GM23338 (cell line): ENCODE measurements around the gene DENND4B. TPM values are rescaled to one million over a fixed set of nuclear protein-coding genes. Genes with fewer than 3 reads are reported as not detected.

Source experiments
- ATAC-seq: fragments of 200-7000 bp; cut with Tn5 transposase; 3 replicates; pipeline ENCODE4 v1.9.1; 2020
- DNase-seq: peaks from one replicate; pipeline ENCODE4 v3.0.0-alpha.2; 2015; ENCODE audit warnings: low spot score
- H2AFZ ChIP-seq: fragments of 200-600 bp; sonication (generic); 2 replicates; pipeline ENCODE4 v1.8.0; 2016; ENCODE audit warnings: antibody characterized with exemption, mild to moderate bottlenecking, moderate library complexity
- H3F3A ChIP-seq: fragments of 200-600 bp; sonication (generic); replicated peaks from 2 replicates; pipeline ENCODE4 v1.8.0; 2017; ENCODE audit warnings: antibody characterized with exemption, mixed run types, low read depth
- H3K27ac ChIP-seq: fragments of 200-600 bp; sonication (generic); 2 replicates; pipeline ENCODE4 v1.6.1; 2016; ENCODE audit warnings: low read depth
- H3K27me3 ChIP-seq: fragments of 200-600 bp; sonication (generic); 2 replicates; pipeline ENCODE4 v1.8.0; 2016; ENCODE audit warnings: mild to moderate bottlenecking, mixed run types, moderate library complexity; ENCODE audit not compliant: insufficient read depth
- H3K36me3 ChIP-seq: fragments of 200-600 bp; sonication (generic); 2 replicates; pipeline ENCODE4 v1.8.0; 2016; ENCODE audit warnings: mild to moderate bottlenecking; ENCODE audit not compliant: insufficient read depth
- H3K4me1 ChIP-seq: fragments of 200-600 bp; sonication (generic); 2 replicates; pipeline ENCODE4 v1.8.0; 2016; ENCODE audit warnings: mild to moderate bottlenecking, moderate library complexity; ENCODE audit not compliant: insufficient read depth
- H3K4me2 ChIP-seq: fragments of 200-600 bp; sonication (generic); 2 replicates; pipeline ENCODE4 v1.7.1; 2017; ENCODE audit warnings: mixed run types
- H3K4me3 ChIP-seq: fragments of 200-600 bp; sonication (generic); 2 replicates; pipeline ENCODE4 v1.6.1; 2016; ENCODE audit warnings: mixed run types
- H3K79me2 ChIP-seq: fragments of 200-600 bp; sonication (generic); replicated peaks from 2 replicates; pipeline ENCODE4 v1.8.0; 2017; ENCODE audit warnings: mild to moderate bottlenecking; ENCODE audit not compliant: insufficient read depth
- H3K9me2 ChIP-seq: fragments of 200-600 bp; sonication (generic); 2 replicates; pipeline ENCODE4 v1.8.0; 2017; ENCODE audit not compliant: insufficient read depth
- H4K20me1 ChIP-seq: fragments of 200-600 bp; sonication (generic); replicated peaks from 2 replicates; pipeline ENCODE4 v1.8.0; 2017; ENCODE audit warnings: mild to moderate bottlenecking; ENCODE audit not compliant: insufficient read depth
- H3K27ac Mint-ChIP-seq: 2 replicates; pipeline ENCODE4 v1.8.0; 2020; ENCODE audit warnings: inconsistent platforms, mild to moderate bottlenecking, moderate library complexity, mixed read lengths
- H3K27me3 Mint-ChIP-seq: 3 replicates; pipeline ENCODE4 v1.8.0; 2022; ENCODE audit warnings: low read depth, mild to moderate bottlenecking, moderate library complexity, mixed read lengths, inconsistent platforms; ENCODE audit not compliant: insufficient read depth, poor library complexity
- H3K36me3 Mint-ChIP-seq: 3 replicates; pipeline ENCODE4 v1.8.0; 2021; ENCODE audit warnings: low read depth, mild to moderate bottlenecking, inconsistent platforms, moderate library complexity, mixed read lengths
- H3K4me1 Mint-ChIP-seq: 3 replicates; pipeline ENCODE4 v1.8.0; 2020; ENCODE audit warnings: mild to moderate bottlenecking, inconsistent platforms, mixed read lengths
- H3K4me3 Mint-ChIP-seq: 3 replicates; pipeline ENCODE4 v1.8.0; 2021; ENCODE audit warnings: moderate library complexity, mild to moderate bottlenecking, inconsistent platforms, mixed read lengths
- H3K9me3 Mint-ChIP-seq: 3 replicates; pipeline ENCODE4 v1.8.0; 2020; ENCODE audit warnings: moderate library complexity, mild to moderate bottlenecking, inconsistent platforms, mixed read lengths
- CREB1 ChIP-seq: fragments of 250-450 bp; sonication (Bioruptor Pico); IDR thresholded peaks from 2 replicates; pipeline ENCODE4 v1.5.0; 2020; ENCODE audit warnings: low read depth, mild to moderate bottlenecking, moderate library complexity
- CTCF ChIP-seq, 2 experiments: fragments of 200-600 bp in 1 of 2; sonication (generic) in 1 of 2; conservative IDR thresholded peaks; 2 replicates each; pipeline versions ENCODE4 v1.5.1 to v1.6.1; 2016 to 2017; ENCODE audit warnings: antibody characterized with exemption in 2 of 2, low read depth in 2 of 2, mild to moderate bottlenecking in 2 of 2, moderate library complexity in 1 of 2
- ETS1 ChIP-seq: IDR thresholded peaks from 2 replicates; pipeline ENCODE4 v1.6.1; 2016; ENCODE audit warnings: antibody characterized with exemption
- EZH2phosphoT487 ChIP-seq: fragments of 200-600 bp; sonication (generic); IDR thresholded peaks from one replicate; pipeline ENCODE4 v1.8.1; 2018; ENCODE audit warnings: antibody characterized with exemption; ENCODE audit not compliant: unreplicated experiment
- JUNB ChIP-seq: IDR thresholded peaks from one replicate; pipeline ENCODE4 v1.6.1; 2016; ENCODE audit warnings: antibody characterized with exemption; ENCODE audit not compliant: unreplicated experiment
- NANOG ChIP-seq: IDR thresholded peaks from 2 replicates; pipeline ENCODE4 v1.6.1; 2016; ENCODE audit warnings: antibody characterized with exemption, borderline replicate concordance
- POLR2AphosphoS5 ChIP-seq: IDR thresholded peaks from 2 replicates; pipeline ENCODE4 v1.6.1; 2016; ENCODE audit warnings: antibody characterized with exemption, low read depth
- STAT1 ChIP-seq: IDR thresholded peaks from one replicate; pipeline ENCODE4 v1.6.1; 2016; ENCODE audit warnings: antibody characterized with exemption; ENCODE audit not compliant: unreplicated experiment
- ZNF331 ChIP-seq: fragments of 250-450 bp; sonication (Bioruptor Pico); IDR thresholded peaks from 2 replicates; pipeline ENCODE4 v1.5.0; 2020; ENCODE audit warnings: low read depth, mild to moderate bottlenecking, moderate library complexity
- ZNF462 ChIP-seq: fragments of 250-450 bp; sonication (Bioruptor Pico); IDR thresholded peaks from 2 replicates; pipeline ENCODE4 v1.5.0; 2020; ENCODE audit warnings: mild to moderate bottlenecking, moderate library complexity
- polyA plus RNA-seq: library from polyadenylated mRNA; unstranded; fragments of >200 nt; fragmentation: Nextera tagmentation; extraction: Ambion mirVana; gene quantifications from 2 replicates; pipeline ENCODE4 v1.2.1, GENCODE V29; 2016
- total RNA-seq: library from RNA; depleted of rRNA; stranded (reverse); fragments of >200 nt; shearing (Covaris generic); gene quantifications from 2 replicates; pipeline ENCODE4 v1.2.3, GENCODE V29; 2014

DENND4B gene
- total and polyA plus RNA-seq, 2 experiments from 2014 or later = 29.4 to 57.0 TPM

- Mint-ChIP-seq H3K9me3 (no peaks in the 10 kb centered on the region), H3K27me3 (peaks cover 8% of the 10 kb centered on the region), H3K4me3 (no peak overlapping the region), H3K4me1 (no peaks in the 10 kb centered on the region), H3K27ac (no peak overlapping the region), H3K36me3 (peaks cover 76% of the 10 kb centered on the region)
- Histone ChIP-seq H3F3A (no peaks in the 10 kb centered on the region), H3K36me3 (peaks cover 20% of the 10 kb centered on the region), H3K4me1 (no peaks in the 10 kb centered on the region), H3K9me2 (no peaks in the 10 kb centered on the region), H3K27me3 (no peaks in the 10 kb centered on the region), H3K27ac (no peak overlapping the region), H3K79me2 (no peaks in the 10 kb centered on the region), H3K4me3 (no peak overlapping the region), H2AFZ (no peak overlapping the region), H3K4me2 (no peak overlapping the region), H4K20me1 (no peaks in the 10 kb centered on the region; the same call in 1 of the 2 replicates)
- DNase-seq (no peak), ATAC-seq (no peak)
- TF ChIP-seq CREB1 (CRISPR knock-in tag) (no peak), ETS1 (no peak), JUNB (no peak), ZNF331 (no peak)
Measured at GRCh38 chr1:153936011-153936802, 10.3 kb downstream of the DENND4B start.

GRCh38 chr1:153934746-153935145, 11.8 kb downstream of the DENND4B start:
- Mint-ChIP-seq H3K36me3 (peaks cover 76% of the 10 kb centered on the region), H3K27me3 (peaks cover 8% of the 10 kb centered on the region), H3K4me1 (no peaks in the 10 kb centered on the region), H3K27ac (no peak overlapping the region; the same call in 1 of the 2 replicates), H3K4me3 (no peak overlapping the region), H3K9me3 (no peaks in the 10 kb centered on the region)
- Histone ChIP-seq H2AFZ (no peak overlapping the region), H3K4me2 (no peak overlapping the region), H3K36me3 (peaks cover 20% of the 10 kb centered on the region), H3K79me2 (no peaks in the 10 kb centered on the region), H3K4me1 (no peaks in the 10 kb centered on the region), H3K27ac (no peak overlapping the region), H3K4me3 (no peak overlapping the region), H3K27me3 (no peaks in the 10 kb centered on the region), H3F3A (no peaks in the 10 kb centered on the region), H4K20me1 (no peaks in the 10 kb centered on the region; the same call in 1 of the 2 replicates), H3K9me2 (no peaks in the 10 kb centered on the region)
- DNase-seq = no peak
- no peak for ATAC-seq
- no peak for TF ChIP-seq ZNF462
- TF ChIP-seq STAT1 = no peak
- TF ChIP-seq EZH2phosphoT487 = no peak
- no peak for TF ChIP-seq CTCF (conservative IDR thresholded peaks at IDR 0.05; ENCODE audit: low read depth in 2 of 2)
- no peak for TF ChIP-seq ZNF331
- no peak for TF ChIP-seq NANOG
- no peak for TF ChIP-seq POLR2AphosphoS5
